ENCODE data around the gene FNBP1L.

GRCh38 chr1:93518516-93518915 lies 70.6 kb downstream of the FNBP1L start:
- TF ChIP-seq, protein P1, sequence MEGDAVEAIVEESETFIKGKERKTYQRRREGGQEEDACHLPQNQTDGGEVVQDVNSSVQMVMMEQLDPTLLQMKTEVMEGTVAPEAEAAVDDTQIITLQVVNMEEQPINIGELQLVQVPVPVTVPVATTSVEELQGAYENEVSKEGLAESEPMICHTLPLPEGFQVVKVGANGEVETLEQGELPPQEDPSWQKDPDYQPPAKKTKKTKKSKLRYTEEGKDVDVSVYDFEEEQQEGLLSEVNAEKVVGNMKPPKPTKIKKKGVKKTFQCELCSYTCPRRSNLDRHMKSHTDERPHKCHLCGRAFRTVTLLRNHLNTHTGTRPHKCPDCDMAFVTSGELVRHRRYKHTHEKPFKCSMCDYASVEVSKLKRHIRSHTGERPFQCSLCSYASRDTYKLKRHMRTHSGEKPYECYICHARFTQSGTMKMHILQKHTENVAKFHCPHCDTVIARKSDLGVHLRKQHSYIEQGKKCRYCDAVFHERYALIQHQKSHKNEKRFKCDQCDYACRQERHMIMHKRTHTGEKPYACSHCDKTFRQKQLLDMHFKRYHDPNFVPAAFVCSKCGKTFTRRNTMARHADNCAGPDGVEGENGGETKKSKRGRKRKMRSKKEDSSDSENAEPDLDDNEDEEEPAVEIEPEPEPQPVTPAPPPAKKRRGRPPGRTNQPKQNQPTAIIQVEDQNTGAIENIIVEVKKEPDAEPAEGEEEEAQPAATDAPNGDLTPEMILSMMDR (IDR thresholded peaks at IDR 0.05), result no peak
- TF ChIP-seq POLR2A (IDR thresholded peaks at IDR 0.05), result no peak
